HepG2 (cell line): ENCODE data around the gene DRC7. TPM values are rescaled to one million over a fixed set of nuclear protein-coding genes. Genes with fewer than 3 reads are reported as not detected.

Experiments used
- ATF4 ChIP-seq, 2 experiments: fragments of 450-650 bp in 1 of 2; sonication (generic) in 1 of 2; formaldehyde crosslinking; IDR thresholded peaks; 2 replicates each; pipeline versions ENCODE4 v1.5.0 to v1.8.0; 2020 to 2022; ENCODE audit warnings: mild to moderate bottlenecking in 1 of 2, missing genetic modification reagents in 1 of 2
- CBX2 ChIP-seq, 2 experiments: fragments of 200-600 bp in 1 of 2; sonication (generic); formaldehyde crosslinking in 1 of 2; IDR thresholded peaks; 2 replicates each; pipeline versions ENCODE4 v1.7.0 to v1.8.1; 2018 to 2022; ENCODE audit warnings: low read depth in 2 of 2, low read length in 1 of 2, mild to moderate bottlenecking in 1 of 2, missing genetic modification reagents in 1 of 2
- EEA1 ChIP-seq: sonication (generic); formaldehyde crosslinking; IDR thresholded peaks from 2 replicates; pipeline ENCODE4 v1.5.1; 2020; ENCODE audit warnings: mild to moderate bottlenecking, missing genetic modification reagents, borderline replicate concordance
- FOXJ3 ChIP-seq: sonication (generic); formaldehyde crosslinking; IDR thresholded peaks from 2 replicates; pipeline ENCODE4 v1.4.0; 2020; ENCODE audit warnings: missing genetic modification reagents, mild to moderate bottlenecking, borderline replicate concordance
- GLMP ChIP-seq: sonication (generic); formaldehyde crosslinking; IDR thresholded peaks from 2 replicates; pipeline ENCODE4 v1.9.0; 2021; ENCODE audit warnings: missing genetic modification reagents, mild to moderate bottlenecking, borderline replicate concordance
- HES4 ChIP-seq: sonication (generic); formaldehyde crosslinking; IDR thresholded peaks from 2 replicates; pipeline ENCODE4 v1.9.0; 2021; ENCODE audit warnings: mild to moderate bottlenecking, missing genetic modification reagents, borderline replicate concordance
- HNRNPLL ChIP-seq: fragments of 200-400 bp; formaldehyde crosslinking; IDR thresholded peaks from 2 replicates; pipeline ENCODE4 v1.6.1; 2017; ENCODE audit warnings: mild to moderate bottlenecking, low read depth, low read length; ENCODE audit not compliant: poor library complexity, severe bottlenecking
- MAF1 ChIP-seq: sonication (generic); formaldehyde crosslinking; IDR thresholded peaks from 2 replicates; pipeline ENCODE4 v1.5.0; 2020; ENCODE audit warnings: missing genetic modification reagents, borderline replicate concordance
- NR1H2 ChIP-seq: sonication (generic); formaldehyde crosslinking; IDR thresholded peaks from 2 replicates; pipeline ENCODE4 v1.8.1; 2022; ENCODE audit warnings: low read depth, missing genetic modification reagents, borderline replicate concordance
- PATZ1 ChIP-seq: sonication (generic); formaldehyde crosslinking; IDR thresholded peaks from 2 replicates; pipeline ENCODE4 v1.4.0; 2020; ENCODE audit warnings: missing genetic modification reagents
- POGZ ChIP-seq: sonication (generic); formaldehyde crosslinking; IDR thresholded peaks from 2 replicates; pipeline ENCODE4 v1.4.0; 2020; ENCODE audit warnings: mild to moderate bottlenecking, missing genetic modification reagents
- RBAK ChIP-seq: sonication (generic); formaldehyde crosslinking; IDR thresholded peaks from 2 replicates; pipeline ENCODE4 v1.5.1; 2020; ENCODE audit warnings: mild to moderate bottlenecking, missing genetic modification reagents
- RFX5 ChIP-seq: IDR thresholded peaks from 2 replicates; pipeline ENCODE4 v1.6.1; 2011; ENCODE audit warnings: low read depth, low read length, improper control_type of control experiment
- SNAPC2 ChIP-seq: sonication (generic); formaldehyde crosslinking; IDR thresholded peaks from 2 replicates; pipeline ENCODE4 v1.8.1; 2022; ENCODE audit warnings: mild to moderate bottlenecking, missing genetic modification reagents
- TAF15 ChIP-seq: fragments of 200-400 bp; formaldehyde crosslinking; IDR thresholded peaks from one replicate; pipeline ENCODE4 v1.6.1; 2018; ENCODE audit warnings: mild to moderate bottlenecking, low read depth, low read length; ENCODE audit not compliant: poor library complexity, severe bottlenecking
- TFE3 ChIP-seq: IDR thresholded peaks from 2 replicates; pipeline ENCODE4 v1.6.1; 2016
- TOPORS ChIP-seq: sonication (generic); formaldehyde crosslinking; IDR thresholded peaks from 2 replicates; pipeline ENCODE4 v1.8.0; 2023; ENCODE audit warnings: mild to moderate bottlenecking, missing genetic modification reagents
- ZBTB7B ChIP-seq: sonication (generic); formaldehyde crosslinking; IDR thresholded peaks from 2 replicates; pipeline ENCODE4 v1.4.0; 2020; ENCODE audit warnings: missing genetic modification reagents
- ZNF230 ChIP-seq: sonication (generic); formaldehyde crosslinking; IDR thresholded peaks from 2 replicates; pipeline ENCODE4 v1.4.0; 2020; ENCODE audit warnings: mild to moderate bottlenecking, missing genetic modification reagents
- ZNF264 ChIP-seq: sonication (generic); formaldehyde crosslinking; IDR thresholded peaks from 2 replicates; pipeline ENCODE4 v1.4.0; 2020; ENCODE audit warnings: missing genetic modification reagents
- ZNF333 ChIP-seq: sonication (generic); formaldehyde crosslinking; IDR thresholded peaks from 2 replicates; pipeline ENCODE4 v1.4.0; 2020; ENCODE audit warnings: mild to moderate bottlenecking, missing genetic modification reagents, borderline replicate concordance
- ZNF350 ChIP-seq: sonication (generic); formaldehyde crosslinking; IDR thresholded peaks from 2 replicates; pipeline ENCODE4 v1.4.0; 2020; ENCODE audit warnings: mild to moderate bottlenecking, low read depth, missing genetic modification reagents, borderline replicate concordance
- ZNF432 ChIP-seq: sonication (generic); formaldehyde crosslinking; IDR thresholded peaks from 2 replicates; pipeline ENCODE4 v1.5.0; 2020; ENCODE audit warnings: missing genetic modification reagents, mild to moderate bottlenecking, borderline replicate concordance
- ZNF619 ChIP-seq: sonication (generic); formaldehyde crosslinking; IDR thresholded peaks from 2 replicates; pipeline ENCODE4 v1.4.0; 2020; ENCODE audit warnings: mild to moderate bottlenecking, missing genetic modification reagents
- ZNF660 ChIP-seq: sonication (generic); formaldehyde crosslinking; IDR thresholded peaks from 2 replicates; pipeline ENCODE4 v1.5.1; 2020; ENCODE audit warnings: mild to moderate bottlenecking, low read depth, missing genetic modification reagents, borderline replicate concordance
- ZNF891 ChIP-seq: sonication (generic); formaldehyde crosslinking; IDR thresholded peaks from 2 replicates; pipeline ENCODE4 v1.5.0; 2020; ENCODE audit warnings: mild to moderate bottlenecking, missing genetic modification reagents
- polyA plus RNA-seq, 8 experiments: library from polyadenylated mRNA; depleted of rRNA in 3 of 8; stranded (reverse) in 7 of 8; unstranded in 1 of 8; fragments of >200 nt; fragmentation: Illumina TruSeq in 4 of 8; extraction: Trizol in 4 of 8; gene quantifications; 2 replicates each; pipeline versions ENCODE4 v1.2.1 to v1.2.3, GENCODE V29; 2011 to 2016; ENCODE audit warnings: low read depth in 4 of 8, missing spikeins in 1 of 8, mixed read lengths in 1 of 8; ENCODE audit not compliant: insufficient read depth in 1 of 8
- total RNA-seq, 5 experiments: library from RNA; depleted of rRNA; stranded (reverse); fragments of >200 nt; fragmentation: Illumina TruSeq; extraction: Trizol; gene quantifications; 2 replicates each; pipeline ENCODE4 v1.2.3, GENCODE V29; 2016; ENCODE audit warnings: low read depth in 1 of 5

DRC7 gene
- total and polyA plus RNA-seq, 2 of the 13 experiments (the other 11 are each of a cell fraction or from before 2014, with no cell fraction given): 2.7 to 3.4 TPM

- no peak for TF ChIP-seq ATF4 (CRISPR knock-in tag; IDR thresholded peaks at IDR 0.05)
- 0 out of 2 replicates have a peak, but pooled peaks have one; percentile 28 for TF ChIP-seq NR1H2 (CRISPR knock-in tag)
- TF ChIP-seq HNRNPLL: no peak
- TF ChIP-seq ZNF264 (CRISPR knock-in tag): no peak
- TF ChIP-seq ZNF333: no peak
- TF ChIP-seq ZNF891 (CRISPR knock-in tag): 0 out of 2 replicates have a peak, but pooled peaks have one; percentile 35
- TF ChIP-seq MAF1 (CRISPR knock-in tag): no peak
- TF ChIP-seq ZNF660 (CRISPR knock-in tag): no peak
- TF ChIP-seq ZNF230: no peak
- no peak for TF ChIP-seq ZNF619 (CRISPR knock-in tag)
- 0 out of 2 replicates have a peak, but pooled peaks have one; percentile 43 for TF ChIP-seq HES4 (CRISPR knock-in tag)
- no peak for TF ChIP-seq TAF15
- no peak for TF ChIP-seq EEA1 (CRISPR knock-in tag)
- TF ChIP-seq TOPORS (CRISPR knock-in tag): no peak
- no peak for TF ChIP-seq FOXJ3
- no peak for TF ChIP-seq GLMP
- peak; percentile 10; the same call in 1 of the 2 replicates for TF ChIP-seq RBAK (CRISPR knock-in tag)
- no peak for TF ChIP-seq RFX5
- no peak for TF ChIP-seq SNAPC2 (CRISPR knock-in tag)
- TF ChIP-seq ZNF432: no peak
- no peak for TF ChIP-seq ZNF350 (CRISPR knock-in tag)
- no peak for TF ChIP-seq POGZ (CRISPR knock-in tag)
- 0 out of 2 replicates have a peak, but pooled peaks have one; percentile 0 for TF ChIP-seq ZBTB7B
- TF ChIP-seq PATZ1 (CRISPR knock-in tag): peak; percentile 2; the same call in 1 of the 2 replicates
- TF ChIP-seq TFE3 (CRISPR knock-in tag): no peak
- no peak for TF ChIP-seq CBX2 (IDR thresholded peaks at IDR 0.05; ENCODE audit: low read depth, low read length)
- TF ChIP-seq CBX2 (CRISPR knock-in tag; IDR thresholded peaks at IDR 0.05; ENCODE audit: low read depth): no peak
Observed at GRCh38 chr16:57668263-57668571, 26.4 kb upstream of the DRC7 start, which contains the start of gene ADGRG3 (continued).
